Measurements from ENCODE around the gene CROCC.
"Not testable (repeated sequence)": the region's sequence is repeated elsewhere in the genome, so short reads cannot be mapped to it uniquely, and the experiment has no call there.

CROCC gene

DNA sequence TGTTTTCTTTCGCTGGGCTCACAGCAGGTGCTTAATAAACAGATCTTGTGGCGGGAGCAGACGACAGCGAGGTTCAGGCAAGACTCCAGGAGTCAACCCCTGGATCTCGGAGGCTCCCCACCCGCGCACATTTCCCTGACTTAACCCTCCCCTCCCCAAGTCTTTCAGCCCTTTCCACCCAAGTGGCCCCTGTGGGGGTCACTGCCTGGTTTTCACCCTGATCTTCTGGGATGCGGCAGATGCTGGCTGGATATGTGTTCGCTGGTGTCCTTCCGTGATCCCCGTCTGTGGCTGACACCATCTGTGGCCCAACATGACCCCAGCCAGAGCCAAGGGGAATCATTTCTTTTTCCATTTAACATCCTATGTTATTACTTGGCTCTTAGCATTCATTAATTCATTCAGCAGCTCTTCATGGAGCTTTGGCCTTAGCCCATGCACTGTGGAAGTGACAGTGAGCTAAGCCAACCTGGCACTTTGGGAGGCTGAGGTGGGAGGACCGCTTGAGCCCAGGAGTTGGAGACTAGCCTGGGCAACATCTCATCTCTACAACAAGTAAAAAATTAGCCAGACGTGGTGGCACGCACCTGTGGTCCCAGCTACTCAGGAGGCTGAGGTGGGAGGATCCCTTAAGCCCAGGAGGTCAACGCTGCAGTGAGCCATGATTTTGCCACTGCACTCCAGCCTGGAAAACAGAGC is 6.7 kb upstream of the CROCC start:
- not testable (repeated sequence) for DNase-seq (ENCODE audit: low spot score)

DNA sequence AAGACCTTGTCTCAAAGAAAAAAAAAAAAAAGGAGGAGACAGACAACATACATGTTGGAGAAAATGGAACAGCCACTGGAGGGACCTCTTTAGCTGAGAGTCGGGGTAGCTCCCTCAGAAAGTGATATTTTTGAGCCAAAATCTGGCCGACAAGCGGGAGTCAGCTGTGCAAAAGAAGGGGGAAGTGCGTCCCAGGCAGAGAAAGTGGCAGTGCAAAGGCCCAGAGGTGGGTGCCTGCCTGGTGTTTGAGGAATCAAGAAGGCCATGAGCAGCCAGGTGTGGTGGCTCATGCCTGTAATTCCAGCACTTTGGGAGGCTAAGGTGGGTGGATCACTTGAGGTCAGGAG is 6.1 kb upstream of the CROCC start:
- DNase-seq (ENCODE audit: low spot score) = peak; percentile 66

DNA sequence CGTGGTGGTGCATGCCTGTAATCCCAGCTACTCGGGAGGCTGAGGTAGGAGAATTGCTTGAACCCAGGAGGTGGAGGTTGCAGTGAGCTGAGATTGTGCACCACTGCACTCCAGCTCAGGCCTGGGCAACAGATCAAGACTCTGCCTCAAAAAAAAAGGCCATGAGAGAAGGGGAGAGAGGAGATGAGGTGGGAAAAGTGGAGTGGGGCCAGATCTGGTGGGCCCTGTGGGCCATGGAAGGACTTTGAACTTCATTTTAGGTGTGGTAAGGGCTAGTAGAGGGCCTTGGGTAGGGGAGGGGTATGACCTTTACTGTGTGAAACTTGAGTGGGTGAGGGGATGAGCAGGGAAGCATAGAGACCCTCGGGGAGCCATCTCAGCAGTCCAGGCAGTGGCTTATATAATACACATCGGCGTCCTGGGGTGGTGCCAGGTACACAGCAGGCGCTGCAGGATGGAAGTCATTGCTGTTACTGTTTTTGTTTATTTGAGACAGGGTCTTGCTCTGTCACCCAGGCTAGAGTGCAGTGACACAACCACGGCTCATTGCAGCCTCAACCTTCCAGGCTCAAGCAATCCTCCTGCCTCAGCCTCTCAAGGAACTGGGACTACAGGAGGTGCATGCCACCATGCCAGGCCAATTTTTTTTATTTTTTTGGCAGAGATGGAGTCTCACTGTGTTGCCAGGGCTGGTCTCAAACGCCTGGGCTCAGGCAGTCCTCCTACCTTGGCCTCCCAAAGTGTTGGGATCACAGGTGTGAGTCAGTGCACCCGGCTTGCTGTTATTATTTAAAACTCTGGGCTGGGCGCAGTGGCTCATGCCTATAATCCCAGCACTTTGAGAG is 5.5 kb upstream of the CROCC start:
- DNase-seq (ENCODE audit: low spot score) = not testable (repeated sequence)

DNA sequence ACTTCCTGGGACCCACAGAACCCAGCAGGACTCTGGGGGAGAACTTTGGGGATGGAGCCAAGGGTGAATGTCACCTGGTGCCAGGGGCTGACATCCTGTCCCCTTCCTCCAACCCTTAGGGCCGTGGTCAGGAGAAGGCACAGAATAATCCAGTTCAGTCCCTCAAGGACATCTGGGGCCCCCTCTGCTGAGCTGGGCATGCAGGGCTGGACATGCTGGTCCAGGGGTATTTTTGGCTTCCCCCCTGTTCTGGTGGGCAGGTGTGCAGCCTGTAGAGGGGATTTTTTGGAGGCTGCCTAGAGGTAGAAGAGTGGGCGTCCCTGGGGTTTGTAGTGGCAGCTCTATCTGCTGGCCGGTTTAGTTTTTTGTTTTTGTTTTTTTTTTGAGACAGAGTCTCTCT is 3.4 kb upstream of the CROCC start:
- no peak for DNase-seq (ENCODE audit: low spot score)

DNA sequence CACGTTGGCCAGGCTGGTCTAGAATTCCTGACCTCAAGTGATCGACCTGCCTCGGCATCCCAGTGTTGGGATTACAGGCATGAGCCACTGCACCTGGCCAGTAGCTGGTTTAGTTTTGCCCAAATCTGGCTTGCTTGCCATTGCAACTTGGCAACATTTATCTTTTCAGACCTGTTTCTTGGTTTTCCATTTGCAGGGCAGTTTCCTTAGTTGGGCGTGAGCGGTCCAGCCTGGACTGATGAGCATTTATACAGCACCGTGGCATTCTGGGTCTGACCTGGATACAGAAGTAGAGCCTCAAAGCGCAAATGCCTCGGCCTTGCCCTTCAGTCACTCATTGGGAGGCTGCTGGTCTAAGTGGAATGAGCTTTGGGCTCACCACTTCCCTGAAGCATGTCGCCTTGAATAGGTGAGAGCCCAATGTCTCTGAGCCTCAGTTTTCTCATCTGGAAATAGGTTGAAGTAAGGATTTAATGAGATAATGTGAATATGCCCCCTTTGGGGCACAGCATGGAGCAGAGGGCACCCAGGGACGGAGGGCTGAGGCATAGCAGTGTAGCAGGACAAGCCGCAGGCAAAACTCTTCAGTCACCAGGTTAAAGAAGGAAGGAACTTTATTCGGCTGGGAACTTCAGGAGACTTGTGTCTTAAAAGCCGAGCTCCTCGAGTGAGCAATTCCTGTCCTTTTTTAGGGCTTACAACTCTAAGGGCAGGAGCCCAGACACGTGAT is 2.6 kb upstream of the CROCC start:
- not testable (repeated sequence) for DNase-seq (ENCODE audit: low spot score)

DNA sequence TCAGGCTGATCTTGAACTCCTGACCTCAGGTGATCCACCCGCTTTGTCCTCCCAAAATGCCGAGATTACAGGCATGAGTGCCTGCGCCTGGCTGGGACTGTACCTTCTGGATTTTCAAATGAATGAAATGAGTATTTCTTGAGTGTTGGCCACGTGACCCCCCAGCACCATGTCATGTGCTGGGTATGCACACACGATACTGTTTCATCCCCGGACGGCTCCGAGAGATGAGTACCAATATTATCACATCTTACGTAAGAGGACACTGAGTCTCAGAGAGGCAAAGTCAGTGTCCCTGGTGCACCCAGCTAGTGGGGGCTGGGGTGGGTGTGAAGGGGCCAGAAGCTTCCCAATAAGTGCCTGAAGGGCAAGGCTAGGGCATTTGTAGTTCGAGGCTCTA is 780 bp upstream of the CROCC start:
- no peak for DNase-seq (ENCODE audit: low spot score)

DNA sequence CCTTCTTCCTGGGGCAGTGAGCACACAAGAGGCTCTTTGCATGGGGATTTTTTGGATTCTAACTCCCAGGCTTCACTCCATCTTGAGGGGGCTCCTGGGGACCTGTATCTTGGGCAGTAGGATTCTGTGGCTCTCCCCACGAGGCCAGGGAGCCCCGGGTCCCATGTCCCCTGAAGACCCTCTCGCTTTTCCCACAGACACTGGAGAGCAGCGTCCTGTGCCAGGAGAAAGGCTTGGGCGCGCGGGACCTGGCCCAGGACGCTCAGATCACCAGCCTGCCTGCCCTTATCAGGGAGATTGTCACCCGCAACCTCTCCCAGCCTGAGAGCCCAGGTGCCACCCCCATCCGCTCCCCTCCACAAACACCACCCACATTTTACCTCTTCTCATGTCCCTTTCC is 735 bp downstream of the CROCC start:
- DNase-seq (ENCODE audit: low spot score) = no peak

DNA sequence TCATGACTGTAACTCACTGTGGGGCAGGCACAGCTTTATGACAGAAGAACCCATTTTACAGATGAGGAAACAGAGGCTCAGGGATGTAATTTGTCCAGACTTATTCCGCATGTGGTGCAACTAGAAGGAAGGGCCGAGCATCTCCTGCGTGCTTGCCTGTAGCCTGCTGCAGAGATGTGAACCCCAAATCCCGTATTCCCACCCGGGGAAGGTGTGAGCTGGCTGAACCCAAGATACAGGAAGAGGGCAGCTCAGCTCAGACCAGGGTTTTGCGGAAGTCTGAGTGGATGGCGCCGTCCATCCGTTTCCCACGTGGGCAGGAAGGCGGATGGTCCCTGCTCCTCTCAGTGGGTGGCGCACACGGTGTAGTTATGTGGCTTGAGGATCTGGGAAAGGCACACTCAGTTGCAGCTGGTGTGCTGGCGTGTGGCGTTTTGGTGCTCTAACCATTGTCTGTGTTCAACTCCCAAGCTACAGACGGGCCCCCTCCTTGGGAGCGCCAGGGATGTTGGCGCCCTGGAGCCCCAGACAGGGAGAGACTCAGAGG is 1.2 kb downstream of the CROCC start:
- no peak for DNase-seq (ENCODE audit: low spot score)

DNA sequence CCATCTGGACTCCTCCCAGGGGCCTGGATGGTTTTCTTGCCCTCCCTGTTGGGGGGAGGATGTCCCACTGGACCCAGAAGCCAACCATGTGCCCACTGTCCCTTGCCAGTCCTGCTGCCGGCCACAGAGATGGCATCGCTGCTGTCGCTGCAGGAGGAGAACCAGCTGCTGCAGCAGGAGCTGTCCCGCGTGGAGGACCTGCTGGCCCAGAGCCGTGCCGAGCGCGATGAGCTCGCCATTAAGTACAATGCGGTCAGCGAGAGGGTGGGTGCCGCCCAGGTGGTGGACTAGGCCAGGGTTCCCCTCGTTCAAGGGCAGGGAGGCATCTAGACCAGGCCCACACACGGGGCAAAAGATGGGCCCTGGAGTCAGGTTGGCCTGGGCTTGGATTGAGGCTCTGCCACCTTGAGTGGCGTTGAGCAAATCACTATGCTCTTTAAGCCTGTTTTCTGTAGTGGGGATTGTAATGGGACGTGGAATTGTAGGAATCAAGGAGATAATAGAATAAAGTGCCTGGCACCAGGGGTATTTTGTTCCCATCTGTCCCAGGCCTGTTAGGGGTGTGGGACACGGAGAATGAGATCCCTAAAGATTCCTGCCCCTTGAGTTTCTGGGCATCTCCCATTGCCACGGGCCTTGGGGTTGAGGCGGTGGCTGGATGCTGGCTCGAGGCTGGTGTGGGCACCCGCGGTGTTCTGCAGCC is 2.6 kb downstream of the CROCC start:
- DNase-seq (ENCODE audit: low spot score) = no peak

DNA sequence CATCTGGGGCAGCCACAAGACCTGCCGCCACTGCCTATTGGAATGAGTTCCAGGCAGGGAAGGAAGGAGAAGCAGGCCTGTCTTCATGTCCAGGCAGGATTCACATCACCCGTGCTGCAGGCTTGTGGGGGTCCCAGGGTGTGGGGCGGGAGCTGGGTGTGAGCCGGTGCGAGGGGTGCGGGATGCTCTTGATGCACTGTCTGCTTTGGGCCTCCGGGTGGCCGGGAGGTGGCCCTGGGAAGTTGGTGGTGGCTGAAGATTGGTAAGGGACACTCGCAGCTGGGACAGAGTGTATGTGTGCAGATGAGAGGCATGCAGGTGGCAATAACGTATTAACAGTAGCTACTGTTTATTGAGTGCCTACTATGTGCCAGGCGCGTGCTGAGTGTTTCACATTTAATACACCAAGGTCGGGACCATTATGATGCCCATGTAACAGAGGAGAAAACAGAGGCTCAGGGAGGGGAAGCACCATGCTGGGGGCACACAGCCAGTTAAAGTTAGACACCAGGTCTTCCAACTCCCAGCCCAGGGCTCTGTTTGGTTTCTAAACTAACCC is 3.3 kb downstream of the CROCC start:
- no peak for DNase-seq (ENCODE audit: low spot score)

DNA sequence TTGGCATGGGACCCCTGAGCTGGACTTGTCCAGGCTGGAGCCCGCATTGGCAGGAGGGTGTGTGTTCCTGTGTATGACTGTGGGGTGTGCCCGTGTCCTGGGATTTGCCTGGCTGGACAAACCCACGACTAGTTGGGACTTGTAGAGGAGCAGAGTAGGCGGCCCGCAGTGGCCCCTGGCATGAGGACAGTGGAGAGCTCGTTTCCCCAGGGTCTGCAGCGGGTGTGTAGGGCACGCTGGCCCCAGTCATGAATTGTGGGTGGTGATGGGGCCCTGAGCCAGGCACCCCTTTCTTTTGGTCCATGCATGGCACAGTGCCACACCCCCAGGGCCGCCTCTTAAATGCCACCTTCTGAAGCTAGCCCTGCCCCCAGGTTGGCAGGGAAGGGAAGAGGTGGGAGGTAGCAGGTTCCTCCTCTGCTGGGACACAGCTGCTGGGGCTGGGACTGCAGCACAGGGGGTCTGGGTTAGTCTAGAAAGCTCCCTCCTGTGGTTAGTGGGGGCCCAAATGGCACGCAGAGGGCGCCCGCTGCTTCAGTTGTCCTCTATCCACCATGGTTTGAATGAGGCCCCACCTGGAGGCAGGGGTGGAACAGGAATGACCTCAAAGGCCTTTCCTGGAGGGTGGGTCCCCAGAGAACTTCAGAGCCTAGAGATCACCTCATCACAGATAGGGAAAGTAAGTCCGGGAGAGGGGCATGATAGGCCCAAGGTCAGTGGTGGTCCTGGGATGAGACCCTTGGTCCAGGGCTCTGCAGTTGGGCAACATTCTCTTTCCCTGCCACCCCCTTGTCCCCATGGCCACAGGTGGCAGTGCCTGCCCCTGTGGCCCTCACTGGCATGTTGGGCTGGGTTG is 4.1 kb downstream of the CROCC start:
- no peak for DNase-seq (ENCODE audit: low spot score)

DNA sequence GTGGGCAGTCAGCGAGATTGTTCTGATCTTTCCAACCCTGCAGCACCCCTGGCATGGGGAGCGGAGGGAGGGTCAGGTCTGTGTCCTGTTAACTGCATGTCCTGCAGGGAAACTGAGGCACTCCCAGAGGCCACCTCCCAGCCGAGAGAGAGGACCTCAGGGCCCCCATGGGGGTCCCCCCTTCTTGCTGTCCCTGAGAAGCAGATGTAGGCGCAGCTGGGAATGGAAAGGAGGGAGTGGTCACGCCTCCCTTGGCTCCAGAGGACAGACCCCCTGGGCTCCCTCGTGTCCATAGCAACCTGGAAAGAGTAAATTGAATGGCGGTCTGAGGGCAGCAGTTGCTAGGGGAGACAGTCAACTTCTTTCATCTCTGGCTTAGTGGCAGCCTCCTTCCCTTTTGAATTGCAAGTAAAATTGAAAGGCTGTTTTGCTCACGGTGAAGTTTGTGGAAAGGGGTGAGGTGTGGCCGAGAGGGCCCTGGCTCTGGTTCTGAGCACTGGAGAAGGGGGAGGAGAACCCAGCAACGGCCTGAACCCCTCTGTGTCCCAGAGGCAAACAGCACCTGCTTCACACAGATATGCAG is 4.9 kb downstream of the CROCC start:
- DNase-seq (ENCODE audit: low spot score) = no peak

DNA sequence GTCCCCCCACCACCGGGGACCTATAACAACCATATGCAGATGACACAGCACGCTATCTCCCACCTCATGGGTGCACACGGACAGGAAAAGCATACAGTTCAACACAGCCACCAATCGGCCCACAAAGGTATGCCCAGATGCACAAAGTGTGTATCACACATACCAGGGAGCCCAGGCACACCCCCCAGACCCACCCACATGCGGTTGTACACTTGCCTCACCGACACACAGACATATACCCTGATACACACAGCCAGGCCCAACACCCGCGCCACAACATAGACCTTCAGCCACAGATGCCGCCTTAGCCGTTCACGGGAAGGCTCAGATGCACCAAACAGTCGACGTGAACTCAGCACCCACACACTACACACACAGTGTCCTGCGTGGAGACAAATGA is 5.5 kb downstream of the CROCC start:
- DNase-seq (ENCODE audit: low spot score) = no peak

DNA sequence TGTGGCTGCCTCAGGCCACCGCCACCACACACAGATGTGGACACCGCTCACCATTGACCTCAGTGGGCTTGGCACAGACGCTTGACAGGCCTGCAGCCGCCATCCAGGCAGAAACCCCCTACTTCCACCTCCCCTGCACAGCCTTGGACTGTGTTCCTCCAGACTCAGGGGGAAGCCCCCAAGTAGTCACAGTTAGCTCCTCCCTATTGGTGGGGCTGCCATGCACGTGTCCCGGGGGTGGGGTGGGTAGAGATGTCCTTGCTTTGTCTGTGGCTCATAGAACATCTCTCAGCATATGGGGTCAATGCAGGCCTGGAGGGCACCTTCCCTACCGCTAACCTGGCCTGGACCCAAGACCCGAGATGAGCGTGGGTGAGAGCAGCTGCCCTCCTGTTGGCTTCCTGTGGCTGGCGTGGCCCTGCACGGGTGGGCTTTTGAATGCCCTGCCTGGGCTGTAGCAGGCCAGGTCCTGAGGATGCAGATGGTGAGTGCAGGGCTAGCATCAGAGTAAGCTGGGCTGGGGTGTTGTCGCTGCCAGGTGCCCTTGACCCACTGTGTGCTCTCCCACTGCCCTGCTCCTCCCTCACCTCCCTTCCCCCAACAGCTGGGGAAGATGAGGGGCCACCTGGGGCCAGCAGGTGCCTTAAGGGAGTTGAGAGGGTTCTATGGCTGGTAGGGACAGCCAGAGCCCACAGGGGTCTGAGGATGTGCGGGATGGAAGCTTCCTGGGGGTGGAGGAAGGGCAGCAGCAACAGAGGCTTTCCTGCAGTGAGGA is 6.2 kb downstream of the CROCC start:
- no peak for DNase-seq (ENCODE audit: low spot score)

DNA sequence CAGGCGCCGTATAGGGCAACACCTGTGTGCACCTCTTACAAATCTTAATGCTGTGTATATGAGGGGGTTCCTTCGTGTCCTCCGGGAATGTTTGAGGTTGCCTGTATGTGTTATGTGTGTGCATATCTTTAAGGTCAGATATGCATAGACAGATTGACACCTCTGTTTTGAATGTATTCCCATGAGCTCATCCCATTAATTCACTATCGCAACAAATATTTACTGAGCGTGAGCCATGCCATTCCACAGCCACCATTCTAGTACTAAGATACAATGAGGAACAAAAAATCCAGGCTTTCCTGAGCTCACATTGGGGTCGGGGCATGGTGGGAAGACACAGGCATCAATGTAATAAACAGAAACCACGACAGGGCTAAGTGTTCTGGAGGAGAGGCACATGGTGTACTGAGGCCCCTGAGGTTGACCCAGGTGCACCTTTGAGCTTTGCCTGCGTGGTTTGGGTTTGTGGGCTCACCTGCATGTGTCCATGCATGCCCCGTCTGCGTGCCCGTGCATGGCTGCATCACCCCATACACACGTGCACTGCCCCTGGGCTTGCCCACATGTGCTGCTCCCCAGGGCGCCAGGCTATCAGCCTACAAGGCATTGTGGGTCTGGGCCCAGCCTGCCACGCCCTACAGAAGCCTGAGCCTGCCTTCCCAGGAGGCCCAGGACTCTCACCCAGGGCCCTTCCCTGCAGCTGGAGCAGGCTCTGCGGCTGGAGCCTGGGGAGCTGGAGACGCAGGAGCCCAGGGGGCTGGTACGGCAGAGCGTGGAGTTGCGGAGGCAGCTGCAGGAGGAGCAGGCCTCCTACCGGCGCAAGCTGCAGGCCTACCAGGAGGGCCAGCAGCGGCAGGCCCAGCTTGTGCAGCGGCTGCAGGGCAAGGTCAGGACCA is 7.7 kb downstream of the CROCC start:
- DNase-seq (ENCODE audit: low spot score) = not testable (repeated sequence)

DNA sequence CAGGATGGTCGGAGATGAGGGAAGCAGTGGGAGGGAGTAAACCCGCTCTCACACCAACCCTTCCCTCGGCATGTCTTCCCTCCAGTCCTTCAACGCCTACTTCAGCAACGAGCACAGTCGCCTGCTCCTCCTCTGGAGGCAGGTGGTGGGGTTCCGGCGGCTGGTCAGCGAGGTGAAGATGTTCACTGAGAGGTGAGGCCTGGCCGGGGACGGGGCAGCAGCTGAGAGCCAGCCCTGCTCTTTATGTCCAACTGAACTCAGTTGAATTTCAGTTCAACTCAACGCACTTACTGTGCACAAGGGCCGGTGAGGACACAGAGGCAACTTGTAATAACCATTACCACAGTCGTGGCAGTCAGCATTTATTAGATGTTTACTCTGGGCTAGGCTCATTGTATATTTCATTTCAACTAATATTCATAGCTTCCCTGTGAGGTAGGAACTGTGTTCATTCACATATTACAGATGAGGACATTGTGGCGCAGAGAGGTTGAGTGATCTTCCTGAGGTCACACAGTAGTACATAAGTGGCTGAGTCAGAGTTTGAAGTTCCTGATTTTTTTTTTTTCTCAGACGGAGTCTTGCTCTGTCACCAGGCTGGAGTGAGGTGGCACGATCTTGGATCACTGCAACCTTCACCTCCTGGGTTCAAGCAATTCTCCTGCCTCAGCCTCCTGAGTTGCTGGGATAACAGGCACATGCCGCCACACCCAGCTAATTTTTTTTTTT is 9.6 kb downstream of the CROCC start:
- DNase-seq (ENCODE audit: low spot score) = not testable (repeated sequence)

DNA sequence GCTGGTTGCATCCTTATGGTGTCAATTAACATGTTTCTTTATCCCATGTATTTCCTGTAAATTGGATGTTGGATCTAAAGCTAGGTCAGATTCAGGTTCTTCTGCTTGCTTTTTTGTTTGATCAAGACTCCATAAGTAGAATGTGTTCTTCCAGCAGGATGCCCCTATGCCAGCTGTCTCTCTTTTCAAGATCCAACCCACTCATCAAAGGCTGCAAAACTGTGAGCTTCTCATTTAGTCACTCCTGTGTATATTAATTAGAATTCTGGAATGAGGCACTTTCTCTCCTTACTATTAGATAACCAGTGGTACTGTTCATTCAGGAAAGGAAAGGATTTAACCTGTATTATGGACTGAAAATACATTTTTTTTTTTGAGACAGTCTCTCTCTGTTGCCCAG is 12.2 kb downstream of the CROCC start:
- not testable (repeated sequence) for DNase-seq (ENCODE audit: low spot score)

DNA sequence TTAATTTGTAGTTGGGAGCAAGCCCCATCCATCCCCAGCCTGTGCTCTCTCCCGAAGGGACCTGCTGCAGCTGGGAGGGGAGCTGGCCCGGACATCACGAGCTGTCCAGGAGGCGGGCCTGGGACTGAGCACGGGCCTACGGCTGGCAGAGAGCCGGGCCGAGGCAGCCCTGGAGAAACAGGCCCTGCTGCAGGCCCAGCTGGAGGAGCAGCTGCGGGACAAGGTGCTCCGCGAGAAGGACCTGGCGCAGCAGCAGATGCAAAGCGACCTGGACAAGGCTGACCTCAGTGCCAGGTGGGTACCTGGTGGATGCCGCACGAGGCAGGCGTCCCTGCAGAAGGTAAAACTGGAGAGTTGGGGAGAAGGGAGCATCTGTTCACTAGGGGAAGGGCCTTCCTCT is 14.8 kb downstream of the CROCC start:
- DNase-seq (ENCODE audit: low spot score) = not testable (repeated sequence)
